ENCODE measurements around the gene CST4.
"Not testable (repeated sequence)": the region's sequence is repeated elsewhere in the genome, so short reads cannot be mapped to it uniquely, and the experiment has no call there.

The CST4 gene

GRCh38 chr20:23710771-23711170 is 21.9 kb upstream of the CST4 start:
- TF ChIP-seq CTCF (IDR thresholded peaks at IDR 0.05; ENCODE audit: low read depth, low read length, missing control alignments) = no peak
- H3K4me3 ChIP-seq (ENCODE audit: low read depth, low read length) = no peak overlapping the region
- in situ Hi-C loops (cut with HindIII; ENCODE audit: low sequenced_read_pairs) = no loop called here
- no peak for DNase-seq (ENCODE audit: low read depth)

- no peak for TF ChIP-seq CTCF (IDR thresholded peaks at IDR 0.05; ENCODE audit: low read depth, low read length, missing control alignments)
- no peak overlapping the region for H3K4me3 ChIP-seq (ENCODE audit: low read depth, low read length)
- in situ Hi-C loops (cut with HindIII; ENCODE audit: low sequenced_read_pairs) = no loop called here
- no peak for DNase-seq (ENCODE audit: low read depth)
Observed at GRCh38 chr20:23705895-23706294, 17.1 kb upstream of the CST4 start.

GRCh38 chr20:23702021-23702420 is 13.2 kb upstream of the CST4 start:
- in situ Hi-C loops (cut with HindIII; ENCODE audit: low sequenced_read_pairs) = no loop called here
- DNase-seq (ENCODE audit: low read depth) = no peak
- H3K4me3 ChIP-seq (ENCODE audit: low read depth, low read length) = no peak overlapping the region
- TF ChIP-seq CTCF (IDR thresholded peaks at IDR 0.05; ENCODE audit: low read depth, low read length, missing control alignments) = no peak

GRCh38 chr20:23700931-23701330 is 12.1 kb upstream of the CST4 start:
- no peak for TF ChIP-seq CTCF (IDR thresholded peaks at IDR 0.05; ENCODE audit: low read depth, low read length, missing control alignments)
- in situ Hi-C loops (cut with HindIII; ENCODE audit: low sequenced_read_pairs) = no loop called here
- DNase-seq (ENCODE audit: low read depth) = no peak
- H3K4me3 ChIP-seq (ENCODE audit: low read depth, low read length) = no peak overlapping the region

GRCh38 chr20:23697947-23698346 is 9.1 kb upstream of the CST4 start:
- TF ChIP-seq CTCF (IDR thresholded peaks at IDR 0.05; ENCODE audit: low read depth, low read length, missing control alignments) = no peak
- H3K4me3 ChIP-seq (ENCODE audit: low read depth, low read length) = no peak overlapping the region
- in situ Hi-C loops (cut with HindIII; ENCODE audit: low sequenced_read_pairs) = no loop called here
- no peak for DNase-seq (ENCODE audit: low read depth)

- H3K4me3 ChIP-seq (ENCODE audit: low read depth, low read length); in situ Hi-C loops (cut with HindIII; ENCODE audit: low sequenced_read_pairs); DNase-seq (ENCODE audit: low read depth): not testable (repeated sequence)
Observed at GRCh38 chr20:23695068-23695395, 6.2 kb upstream of the CST4 start.

- H3K4me3 ChIP-seq (ENCODE audit: low read depth, low read length); DNase-seq (ENCODE audit: low read depth); in situ Hi-C loops (cut with HindIII; ENCODE audit: low sequenced_read_pairs): not testable (repeated sequence)
Observed at GRCh38 chr20:23694178-23695067, 5.6 kb upstream of the CST4 start.

- in situ Hi-C loops (cut with HindIII; ENCODE audit: low sequenced_read_pairs); H3K4me3 ChIP-seq (ENCODE audit: low read depth, low read length); DNase-seq (ENCODE audit: low read depth): not testable (repeated sequence)
Observed at GRCh38 chr20:23692725-23693619, 4.1 kb upstream of the CST4 start.
